Kidney epithelial cell (primary cell): ENCODE measurements around the gene KIF2C. TPM values are rescaled to one million over a fixed set of nuclear protein-coding genes. Genes with fewer than 3 reads are reported as not detected.

Source experiments
- DNase-seq: peaks from one replicate; pipeline ENCODE4 v3.0.0-alpha.2; 2010; ENCODE audit warnings: low read depth
- H3K27me3 ChIP-seq: 2 replicates; pipeline ENCODE4 v1.6.0; 2011; ENCODE audit warnings: low read length; ENCODE audit not compliant: control insufficient read depth, insufficient read depth
- H3K36me3 ChIP-seq: 2 replicates; pipeline ENCODE4 v1.5.1; 2011; ENCODE audit warnings: low read length; ENCODE audit not compliant: control insufficient read depth, insufficient read depth
- H3K4me3 ChIP-seq: 2 replicates; pipeline ENCODE4 v1.5.1; 2011; ENCODE audit warnings: low read depth, mild to moderate bottlenecking, control low read depth, low read length
- total RNA-seq: library from RNA; depleted of rRNA; stranded (reverse); fragments of >200 nt; gene quantifications from 2 replicates; pipeline ENCODE4 v1.2.3, GENCODE V29; 2015
- TF ChIP-seq, protein P1 (sequence below): IDR thresholded peaks from 2 replicates; pipeline ENCODE4 v1.5.1; 2011; ENCODE audit warnings: mild to moderate bottlenecking, moderate library complexity, low read length, control low read depth, inconsistent platforms; ENCODE audit not compliant: insufficient read depth, poor library complexity, severe bottlenecking

Gene KIF2C
- total RNA-seq, 1 donor from 2014 or later, result 9.5 TPM

DNA sequence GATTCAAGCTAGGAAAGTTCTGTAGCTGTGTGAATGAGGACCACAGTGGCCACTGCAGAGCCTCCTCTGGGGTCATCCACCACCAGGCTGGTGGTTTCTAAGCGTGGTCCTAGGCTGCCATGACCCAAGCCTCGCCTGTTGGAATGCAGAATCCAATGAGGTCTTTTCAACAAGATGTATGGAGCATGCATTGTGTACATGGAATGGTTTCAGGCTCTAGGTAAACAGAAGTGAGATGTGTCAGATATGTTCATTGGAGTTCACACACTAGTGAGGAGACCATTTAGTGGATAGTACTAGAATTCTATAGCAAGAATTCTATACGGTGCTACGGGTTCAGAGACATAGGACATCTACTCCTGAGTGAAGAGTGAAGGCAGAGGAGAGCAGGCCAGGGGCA, 19.4 kb upstream of the KIF2C start:
- H3K27me3 ChIP-seq, result no peaks in the 10 kb centered on the region
- no peaks in the 10 kb centered on the region for H3K36me3 ChIP-seq
- no peak for DNase-seq
- TF ChIP-seq, protein P1, sequence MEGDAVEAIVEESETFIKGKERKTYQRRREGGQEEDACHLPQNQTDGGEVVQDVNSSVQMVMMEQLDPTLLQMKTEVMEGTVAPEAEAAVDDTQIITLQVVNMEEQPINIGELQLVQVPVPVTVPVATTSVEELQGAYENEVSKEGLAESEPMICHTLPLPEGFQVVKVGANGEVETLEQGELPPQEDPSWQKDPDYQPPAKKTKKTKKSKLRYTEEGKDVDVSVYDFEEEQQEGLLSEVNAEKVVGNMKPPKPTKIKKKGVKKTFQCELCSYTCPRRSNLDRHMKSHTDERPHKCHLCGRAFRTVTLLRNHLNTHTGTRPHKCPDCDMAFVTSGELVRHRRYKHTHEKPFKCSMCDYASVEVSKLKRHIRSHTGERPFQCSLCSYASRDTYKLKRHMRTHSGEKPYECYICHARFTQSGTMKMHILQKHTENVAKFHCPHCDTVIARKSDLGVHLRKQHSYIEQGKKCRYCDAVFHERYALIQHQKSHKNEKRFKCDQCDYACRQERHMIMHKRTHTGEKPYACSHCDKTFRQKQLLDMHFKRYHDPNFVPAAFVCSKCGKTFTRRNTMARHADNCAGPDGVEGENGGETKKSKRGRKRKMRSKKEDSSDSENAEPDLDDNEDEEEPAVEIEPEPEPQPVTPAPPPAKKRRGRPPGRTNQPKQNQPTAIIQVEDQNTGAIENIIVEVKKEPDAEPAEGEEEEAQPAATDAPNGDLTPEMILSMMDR, result no peak
- H3K4me3 ChIP-seq, result no peak overlapping the region

DNA sequence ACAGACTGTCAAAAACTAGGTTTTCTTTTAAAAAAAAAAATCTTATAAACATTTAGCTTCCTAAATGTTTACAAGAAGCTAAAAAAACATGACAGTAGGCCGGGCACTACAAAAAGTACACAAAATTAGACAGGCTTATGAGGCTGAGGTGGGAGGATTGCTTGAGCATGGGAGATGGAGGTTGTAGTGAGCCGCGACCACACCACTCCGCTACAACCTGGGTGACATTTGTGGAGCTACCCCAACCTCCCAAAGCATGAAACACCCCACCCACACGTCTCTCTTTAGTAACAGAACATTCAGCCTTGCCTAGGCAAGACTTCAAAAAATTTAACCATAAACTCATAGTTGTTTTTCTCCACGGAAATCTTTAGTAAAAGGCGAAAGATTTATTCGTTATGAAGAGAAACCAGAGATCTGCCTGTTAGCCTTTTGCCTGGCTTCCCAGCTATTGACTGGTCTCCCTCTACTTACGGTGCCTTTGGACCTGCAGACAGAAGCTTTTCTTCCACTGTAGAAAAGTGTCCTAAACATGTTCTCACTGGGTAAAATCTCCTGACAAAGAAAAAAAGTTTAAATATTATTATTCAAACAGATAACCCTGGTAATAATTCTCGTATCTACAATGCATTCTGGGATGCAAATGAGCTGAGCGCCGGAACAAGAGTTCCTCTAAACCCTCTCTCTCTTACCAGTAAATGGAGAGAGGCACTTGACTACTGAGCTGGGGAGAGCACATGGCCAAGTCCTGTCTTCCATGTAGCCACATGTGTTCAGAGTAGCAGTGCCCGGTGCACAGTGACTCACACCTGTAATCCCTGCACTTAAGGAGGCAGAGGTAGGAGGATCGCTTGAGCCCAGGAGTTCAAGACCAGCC, 17.9 kb upstream of the KIF2C start:
- H3K4me3 ChIP-seq, result no peak overlapping the region
- peak; percentile 95 for DNase-seq
- TF ChIP-seq, protein P1, result no peak
- no peaks in the 10 kb centered on the region for H3K27me3 ChIP-seq
- no peaks in the 10 kb centered on the region for H3K36me3 ChIP-seq

DNA sequence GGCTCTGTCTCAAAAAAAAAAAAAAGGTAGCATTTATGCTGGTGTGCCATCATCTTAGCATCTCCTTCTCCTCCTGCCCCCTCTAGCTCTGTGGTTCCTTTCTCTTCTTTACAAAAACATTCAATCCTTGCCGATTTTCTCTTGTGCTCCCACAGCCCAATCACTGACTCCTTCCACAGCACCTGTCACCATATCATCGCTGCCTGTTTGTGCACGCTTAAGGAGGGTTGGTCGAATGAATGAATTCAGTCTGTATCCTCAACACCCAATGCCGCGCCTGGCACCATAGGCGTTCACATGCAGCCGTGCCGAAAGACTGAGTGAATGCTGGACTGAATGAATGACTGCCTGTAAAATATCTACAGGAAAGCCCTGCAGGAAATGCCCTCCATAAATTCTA, 16.6 kb upstream of the KIF2C start:
- no peak for DNase-seq
- H3K36me3 ChIP-seq, result no peaks in the 10 kb centered on the region
- H3K27me3 ChIP-seq, result no peaks in the 10 kb centered on the region
- TF ChIP-seq, protein P1, result no peak
- H3K4me3 ChIP-seq, result no peak overlapping the region

DNA sequence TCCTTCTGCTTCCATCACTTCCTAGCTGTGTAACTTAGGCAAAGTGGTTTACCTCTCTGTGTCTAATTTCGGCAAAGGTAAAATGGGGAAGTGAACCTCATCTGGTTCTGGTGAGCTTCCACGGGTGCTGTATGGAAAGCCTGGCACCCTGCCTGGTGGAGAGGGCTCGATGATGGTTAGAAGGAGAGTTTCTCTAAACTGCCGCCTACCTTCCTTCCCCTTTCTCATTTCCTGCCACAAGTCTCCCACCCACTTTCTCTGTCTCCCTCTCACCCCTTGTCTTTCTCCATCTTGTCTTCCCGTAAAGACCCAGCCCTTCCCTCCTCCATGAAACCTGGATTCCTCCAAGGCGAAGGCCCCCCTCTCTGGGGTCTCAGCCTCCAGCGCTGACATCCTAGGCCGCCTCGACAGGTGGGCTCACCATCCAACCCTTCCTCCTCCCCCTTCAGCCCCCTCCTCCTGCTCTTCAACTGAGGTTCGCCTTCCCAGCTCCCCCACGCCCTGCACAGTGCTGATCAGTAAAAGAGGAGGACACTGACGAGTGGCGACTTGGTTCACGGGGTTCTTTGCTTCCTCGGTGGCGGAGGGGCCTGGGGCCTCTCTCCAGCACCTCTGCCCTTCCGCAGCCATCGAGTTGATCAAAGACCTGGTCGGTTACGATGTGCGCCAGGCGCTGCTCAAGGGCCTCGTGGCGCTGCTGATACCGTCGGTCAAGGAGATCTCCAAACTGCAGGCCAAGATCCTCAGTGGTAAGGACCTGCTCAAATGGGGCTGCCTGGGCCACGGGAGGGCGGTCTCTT, 15.9 kb upstream of the KIF2C start:
- DNase-seq, result no peak
- Histone ChIP-seq H3K4me3 (no peak overlapping the region), H3K36me3 (no peaks in the 10 kb centered on the region), H3K27me3 (no peaks in the 10 kb centered on the region)
- TF ChIP-seq, protein P1, result no peak

DNA sequence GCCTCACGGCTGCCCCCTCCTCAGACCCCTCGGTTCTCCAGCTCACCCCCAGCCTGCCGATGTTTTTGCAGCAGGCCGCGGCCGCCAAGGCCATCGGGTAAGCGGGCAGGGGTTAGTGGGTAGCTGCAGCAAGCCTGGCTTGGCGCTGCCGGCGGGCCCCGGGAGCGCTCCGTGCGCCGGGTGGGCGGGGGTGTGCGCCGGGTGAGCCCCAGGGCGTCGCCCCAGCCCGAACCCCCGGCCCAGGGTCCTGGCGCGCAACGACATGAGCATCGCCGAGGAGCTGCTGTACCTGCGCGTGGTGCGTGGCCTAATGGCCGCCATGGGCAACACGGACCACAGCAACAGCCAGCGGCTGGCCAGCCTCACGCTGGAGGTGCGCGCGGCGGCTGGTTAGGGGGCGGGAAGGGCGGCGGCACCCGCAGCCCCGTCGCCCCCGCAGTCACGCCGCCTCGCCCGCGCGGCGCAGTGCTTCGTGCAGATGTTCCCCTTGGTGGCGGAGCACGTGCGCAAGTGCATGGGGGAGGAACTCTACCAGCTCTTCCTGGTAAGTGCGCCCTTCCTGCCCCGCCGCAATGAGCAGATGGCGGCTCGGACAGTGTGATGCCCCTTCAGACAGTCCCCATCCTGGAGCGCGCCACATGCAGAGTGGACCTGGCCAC, 15.2 kb upstream of the KIF2C start:
- DNase-seq, result no peak
- TF ChIP-seq, protein P1, result no peak
- Histone ChIP-seq H3K27me3 (no peaks in the 10 kb centered on the region), H3K36me3 (no peaks in the 10 kb centered on the region), H3K4me3 (no peak overlapping the region)
